ENCODE results near the gene SUMO4.

DNA sequence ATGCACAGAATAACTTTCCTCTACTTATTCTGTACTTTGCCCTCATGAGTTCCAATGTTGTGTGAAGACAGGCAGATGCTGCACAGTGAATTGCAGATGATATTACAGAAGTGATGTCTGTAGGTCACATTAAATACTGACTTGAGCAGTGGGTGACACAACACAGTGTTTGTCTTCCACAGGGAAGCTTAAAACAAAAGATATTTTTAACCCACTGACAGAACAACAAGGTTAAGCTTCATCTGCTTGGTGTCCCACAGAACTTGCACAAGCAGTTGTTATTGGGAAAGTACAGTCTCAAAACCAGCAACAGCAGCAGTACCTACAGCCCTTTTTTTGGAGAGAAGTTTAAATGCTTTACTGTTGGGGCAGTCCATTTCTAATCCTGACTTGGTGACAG, 10.5 kb downstream of the SUMO4 start:
- TF ChIP-seq, protein P1, sequence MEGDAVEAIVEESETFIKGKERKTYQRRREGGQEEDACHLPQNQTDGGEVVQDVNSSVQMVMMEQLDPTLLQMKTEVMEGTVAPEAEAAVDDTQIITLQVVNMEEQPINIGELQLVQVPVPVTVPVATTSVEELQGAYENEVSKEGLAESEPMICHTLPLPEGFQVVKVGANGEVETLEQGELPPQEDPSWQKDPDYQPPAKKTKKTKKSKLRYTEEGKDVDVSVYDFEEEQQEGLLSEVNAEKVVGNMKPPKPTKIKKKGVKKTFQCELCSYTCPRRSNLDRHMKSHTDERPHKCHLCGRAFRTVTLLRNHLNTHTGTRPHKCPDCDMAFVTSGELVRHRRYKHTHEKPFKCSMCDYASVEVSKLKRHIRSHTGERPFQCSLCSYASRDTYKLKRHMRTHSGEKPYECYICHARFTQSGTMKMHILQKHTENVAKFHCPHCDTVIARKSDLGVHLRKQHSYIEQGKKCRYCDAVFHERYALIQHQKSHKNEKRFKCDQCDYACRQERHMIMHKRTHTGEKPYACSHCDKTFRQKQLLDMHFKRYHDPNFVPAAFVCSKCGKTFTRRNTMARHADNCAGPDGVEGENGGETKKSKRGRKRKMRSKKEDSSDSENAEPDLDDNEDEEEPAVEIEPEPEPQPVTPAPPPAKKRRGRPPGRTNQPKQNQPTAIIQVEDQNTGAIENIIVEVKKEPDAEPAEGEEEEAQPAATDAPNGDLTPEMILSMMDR (IDR thresholded peaks at IDR 0.05): no peak
- TF ChIP-seq POLR2AphosphoS5 (IDR thresholded peaks at IDR 0.05): no peak
